Measurements from ENCODE around the gene PARL.

Gene PARL

DNA sequence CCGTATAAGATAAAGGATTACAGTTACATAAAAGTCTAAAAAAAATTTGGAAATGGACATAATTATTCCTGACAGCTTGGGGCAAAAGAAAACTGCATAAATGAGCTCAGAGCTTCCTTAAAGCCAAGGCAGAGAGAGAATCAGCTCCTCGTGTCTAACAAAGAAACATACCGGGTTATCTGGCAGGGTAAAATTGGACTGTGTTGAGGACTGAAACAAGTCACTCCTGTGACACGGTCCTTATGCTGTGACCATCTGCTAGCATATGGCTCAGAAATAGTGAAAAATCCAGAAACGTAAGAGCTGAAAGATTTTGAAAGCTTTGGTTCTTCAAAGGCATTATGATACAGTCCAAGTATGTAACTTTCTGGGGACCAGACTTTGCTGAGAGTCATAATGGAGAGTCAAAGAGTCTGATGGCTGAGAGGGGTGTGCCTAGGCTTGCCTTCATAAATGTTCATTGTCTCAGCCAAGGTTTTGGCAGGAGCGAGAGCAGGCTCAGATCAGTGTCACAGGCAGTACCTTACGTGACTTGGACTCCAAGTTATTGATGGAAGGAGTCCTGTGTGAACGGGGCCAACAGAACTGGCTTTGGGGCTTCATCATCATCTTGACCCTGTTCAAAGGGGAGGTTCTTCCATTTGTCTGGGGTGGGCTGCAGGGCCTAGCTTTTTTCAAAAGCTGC, 71.8 kb downstream of the PARL start:
- no peak overlapping the region for H4K91ac ChIP-seq (ENCODE audit: low read depth, low read length, poor library complexity)
- no peak overlapping the region for H2AK5ac ChIP-seq (ENCODE audit: low read depth, low read length)
- H2BK15ac ChIP-seq (ENCODE audit: low read length) = no peak overlapping the region
- H3K4ac ChIP-seq (ENCODE audit: low read length) = no peak overlapping the region
- H2BK5ac ChIP-seq (ENCODE audit: low read length) = no peak overlapping the region
- H2BK120ac ChIP-seq (ENCODE audit: low read depth, low read length) = no peak overlapping the region
- no peak overlapping the region for H4K8ac ChIP-seq (ENCODE audit: low read depth, low read length)
- no peak overlapping the region for H3K23ac ChIP-seq (ENCODE audit: low read depth, low read length, poor library complexity)
- no peak overlapping the region for H3K14ac ChIP-seq (ENCODE audit: low read length)
- peaks cover 22 to 85% of the 10 kb centered on the region in 2 donors for H3K36me3 ChIP-seq (replicated peaks in 1 of 2; ENCODE audit: control insufficient read depth in 2 of 2, insufficient read depth in 2 of 2, low read length in 2 of 2)
- no peak overlapping the region for H3K4me2 ChIP-seq (ENCODE audit: insufficient read depth, low read length, poor library complexity, severe bottlenecking)
- no peak overlapping the region for H2AFZ ChIP-seq (ENCODE audit: low read length)
- peaks cover 0 to 2% of the 10 kb centered on the region in 2 donors for H3K9me3 ChIP-seq (replicated peaks in 1 of 2; ENCODE audit: control insufficient read depth in 2 of 2, insufficient read depth in 1 of 2, low read depth in 1 of 2, low read length in 2 of 2)
- no peak for DNase-seq (ENCODE audit: low spot score)
- no CpG with 5 or more reads among the region's 8 CpGs for whole genome bisulfite sequencing, 2 donors (ENCODE audit: extremely low coverage in 2 of 2, insufficient read length in 2 of 2, insufficient replicate concordance in 1 of 2)
- no peaks in the 10 kb centered on the region for H3K4me1 ChIP-seq (ENCODE audit: control insufficient read depth in 2 of 2, insufficient read depth in 1 of 2, low read depth in 1 of 2, low read length in 2 of 2)
- H2BK12ac ChIP-seq (ENCODE audit: low read length) = no peak overlapping the region
- no peak overlapping the region for H3K4me3 ChIP-seq (ENCODE audit: low read length in 2 of 2)
- no peak overlapping the region for H3K18ac ChIP-seq (ENCODE audit: low read length)
- H3K9ac ChIP-seq (ENCODE audit: low read depth, low read length, poor library complexity) = no peak overlapping the region
- H3K27ac ChIP-seq (replicated peaks; ENCODE audit: low read length) = no peak overlapping the region
- no peaks in the 10 kb centered on the region for H3K79me1 ChIP-seq (ENCODE audit: low read depth, low read length)
- H3K27me3 ChIP-seq (ENCODE audit: control insufficient read depth in 3 of 3, insufficient read depth in 3 of 3, low read depth in 1 of 3, low read length in 3 of 3) = no peaks in the 10 kb centered on the region

DNA sequence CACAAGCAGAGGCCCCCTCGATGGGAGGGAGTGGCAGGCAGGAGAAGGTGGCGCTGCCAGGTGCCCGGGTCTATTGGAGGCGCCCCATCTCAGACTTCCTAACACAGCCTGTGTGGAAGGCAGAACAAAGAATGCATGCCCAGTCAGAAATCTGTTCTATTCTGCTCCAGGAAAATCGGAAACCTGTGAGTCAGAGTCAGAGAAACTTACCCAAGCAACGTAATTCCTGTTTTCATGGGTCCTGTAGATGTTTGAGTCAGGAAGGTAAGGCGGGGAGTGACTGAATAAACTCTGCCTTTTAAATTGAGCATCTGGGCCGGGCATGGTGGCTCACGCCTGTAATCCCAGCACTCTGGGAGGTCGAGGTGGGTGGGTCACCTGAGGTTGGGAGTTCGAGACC, 73.0 kb downstream of the PARL start:
- no peak overlapping the region for H2BK120ac ChIP-seq (ENCODE audit: low read depth, low read length)
- no peak overlapping the region for H3K4ac ChIP-seq (ENCODE audit: low read length)
- no peak overlapping the region for H2BK15ac ChIP-seq (ENCODE audit: low read length)
- no peak overlapping the region for H2BK5ac ChIP-seq (ENCODE audit: low read length)
- no peak overlapping the region for H3K9ac ChIP-seq (ENCODE audit: low read depth, low read length, poor library complexity)
- H2AFZ ChIP-seq (ENCODE audit: low read length) = no peak overlapping the region
- H3K36me3 ChIP-seq (replicated peaks in 1 of 2; ENCODE audit: control insufficient read depth in 2 of 2, insufficient read depth in 2 of 2, low read length in 2 of 2) = peaks cover 35 to 89% of the 10 kb centered on the region in 2 donors
- H3K4me1 ChIP-seq (ENCODE audit: control insufficient read depth in 2 of 2, insufficient read depth in 1 of 2, low read depth in 1 of 2, low read length in 2 of 2) = no peaks in the 10 kb centered on the region
- no peaks in the 10 kb centered on the region for H3K9me3 ChIP-seq (replicated peaks in 1 of 2; ENCODE audit: control insufficient read depth in 2 of 2, insufficient read depth in 1 of 2, low read depth in 1 of 2, low read length in 2 of 2)
- no peak overlapping the region for H3K14ac ChIP-seq (ENCODE audit: low read length)
- no peaks in the 10 kb centered on the region for H3K79me1 ChIP-seq (ENCODE audit: low read depth, low read length)
- DNase-seq (ENCODE audit: low spot score) = no peak
- no peak overlapping the region for H4K91ac ChIP-seq (ENCODE audit: low read depth, low read length, poor library complexity)
- no peak overlapping the region for H3K27ac ChIP-seq (replicated peaks; ENCODE audit: low read length)
- no peak overlapping the region for H4K8ac ChIP-seq (ENCODE audit: low read depth, low read length)
- no peak overlapping the region for H3K18ac ChIP-seq (ENCODE audit: low read length)
- H2BK12ac ChIP-seq (ENCODE audit: low read length) = no peak overlapping the region
- no peak overlapping the region for H2AK5ac ChIP-seq (ENCODE audit: low read depth, low read length)
- no CpG with 5 or more reads among the region's 11 CpGs for WGBS, 2 donors (ENCODE audit: extremely low coverage in 2 of 2, insufficient read length in 2 of 2, insufficient replicate concordance in 1 of 2)
- H3K4me3 ChIP-seq (ENCODE audit: low read length in 2 of 2) = no peak overlapping the region
- H3K4me2 ChIP-seq (ENCODE audit: insufficient read depth, low read length, poor library complexity, severe bottlenecking) = no peak overlapping the region
- no peak overlapping the region for H3K23ac ChIP-seq (ENCODE audit: low read depth, low read length, poor library complexity)
- H3K27me3 ChIP-seq (ENCODE audit: control insufficient read depth in 3 of 3, insufficient read depth in 3 of 3, low read depth in 1 of 3, low read length in 3 of 3) = no peaks in the 10 kb centered on the region

DNA sequence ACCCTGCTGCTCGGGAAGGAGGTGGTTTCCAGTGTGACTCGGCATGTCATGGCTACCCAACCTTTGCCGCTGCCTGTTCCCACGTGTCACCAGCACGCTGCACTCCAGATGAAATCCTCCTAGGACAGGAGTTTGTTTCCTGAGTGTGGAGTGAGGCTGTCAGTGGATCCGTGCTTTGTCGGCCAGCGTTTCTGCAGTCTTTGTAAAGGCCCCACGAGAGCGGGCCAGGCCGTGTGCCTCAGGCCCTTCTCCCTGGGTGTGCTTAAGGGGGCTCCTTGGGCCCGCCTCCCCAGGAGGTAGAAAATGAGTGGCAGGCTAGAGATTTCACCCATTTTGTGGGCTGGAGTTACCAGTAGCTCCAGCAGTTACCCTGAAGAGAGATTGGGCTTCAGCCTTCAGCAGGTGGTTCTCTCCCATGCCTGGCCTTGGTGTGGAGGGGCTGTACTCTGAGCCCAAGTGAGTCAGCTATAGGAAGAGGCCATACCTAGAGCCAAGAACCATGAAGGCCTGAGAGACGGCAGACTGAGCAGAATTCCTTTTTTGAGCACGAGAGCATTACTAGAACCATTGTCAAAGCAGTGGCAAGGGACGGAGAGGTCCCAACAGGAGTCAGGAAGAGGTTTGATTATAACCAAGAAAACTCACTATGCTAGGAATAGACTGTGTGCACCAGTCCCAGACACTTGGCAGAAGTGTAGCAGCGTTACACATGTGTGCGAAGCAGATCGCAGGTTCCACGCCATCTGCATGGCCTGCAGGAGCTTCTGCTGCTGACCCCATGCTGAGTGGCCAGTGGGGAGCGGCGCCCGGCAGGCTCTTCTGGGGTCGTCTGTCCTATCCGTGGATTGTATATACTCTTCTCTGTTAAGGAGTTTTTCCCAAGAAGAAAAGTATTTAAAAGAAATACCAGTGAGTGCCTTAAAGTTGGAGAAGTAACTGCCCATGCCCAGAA, 73.8 kb downstream of the PARL start:
- no peak for DNase-seq (ENCODE audit: low spot score)
- no peak overlapping the region for H3K14ac ChIP-seq (ENCODE audit: low read length)
- no peak overlapping the region for H2BK5ac ChIP-seq (ENCODE audit: low read length)
- H3K27me3 ChIP-seq (ENCODE audit: control insufficient read depth in 3 of 3, insufficient read depth in 3 of 3, low read depth in 1 of 3, low read length in 3 of 3) = no peaks in the 10 kb centered on the region
- H2AK5ac ChIP-seq (ENCODE audit: low read depth, low read length) = no peak overlapping the region
- peaks cover 40 to 89% of the 10 kb centered on the region in 2 donors for H3K36me3 ChIP-seq (replicated peaks in 1 of 2; ENCODE audit: control insufficient read depth in 2 of 2, insufficient read depth in 2 of 2, low read length in 2 of 2)
- H2AFZ ChIP-seq (ENCODE audit: low read length) = no peak overlapping the region
- no peak overlapping the region for H3K18ac ChIP-seq (ENCODE audit: low read length)
- H3K23ac ChIP-seq (ENCODE audit: low read depth, low read length, poor library complexity) = peak overlapping the region; percentile 17
- no peaks in the 10 kb centered on the region for H3K9me3 ChIP-seq (replicated peaks in 1 of 2; ENCODE audit: control insufficient read depth in 2 of 2, insufficient read depth in 1 of 2, low read depth in 1 of 2, low read length in 2 of 2)
- H4K8ac ChIP-seq (ENCODE audit: low read depth, low read length) = no peak overlapping the region
- H3K27ac ChIP-seq (replicated peaks; ENCODE audit: low read length) = no peak overlapping the region
- no peaks in the 10 kb centered on the region for H3K4me1 ChIP-seq (ENCODE audit: control insufficient read depth in 2 of 2, insufficient read depth in 1 of 2, low read depth in 1 of 2, low read length in 2 of 2)
- no peak overlapping the region for H3K4me2 ChIP-seq (ENCODE audit: insufficient read depth, low read length, poor library complexity, severe bottlenecking)
- no peak overlapping the region for H3K4me3 ChIP-seq (ENCODE audit: low read length in 2 of 2)
- no peaks in the 10 kb centered on the region for H3K79me1 ChIP-seq (ENCODE audit: low read depth, low read length)
- H2BK15ac ChIP-seq (ENCODE audit: low read length) = no peak overlapping the region
- H2BK12ac ChIP-seq (ENCODE audit: low read length) = no peak overlapping the region
- no CpG with 5 or more reads among the region's 24 CpGs for WGBS, 2 donors (ENCODE audit: extremely low coverage in 2 of 2, insufficient read length in 2 of 2, insufficient replicate concordance in 1 of 2)
- H2BK120ac ChIP-seq (ENCODE audit: low read depth, low read length) = peak overlapping the region; percentile 24
- H3K9ac ChIP-seq (ENCODE audit: low read depth, low read length, poor library complexity) = no peak overlapping the region
- no peak overlapping the region for H3K4ac ChIP-seq (ENCODE audit: low read length)
- no peak overlapping the region for H4K91ac ChIP-seq (ENCODE audit: low read depth, low read length, poor library complexity)

DNA sequence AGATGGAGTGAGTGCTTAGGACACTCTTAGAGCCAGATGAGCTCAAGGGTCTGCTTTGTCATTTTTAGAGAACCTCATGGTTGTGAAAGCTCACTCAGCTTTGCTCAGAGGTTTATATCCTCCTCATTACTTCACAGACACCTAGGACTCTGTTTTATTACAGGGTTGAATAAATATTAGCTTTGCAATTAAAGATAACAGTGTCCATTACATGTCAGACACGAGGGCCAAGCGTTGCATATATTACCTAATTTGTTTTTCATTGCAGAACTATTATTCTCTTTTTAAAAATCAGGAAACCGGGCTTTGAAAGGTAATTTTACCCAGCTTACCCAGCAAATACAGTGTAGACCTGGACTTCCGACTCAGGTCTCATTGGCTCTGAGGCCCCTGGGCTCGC, 75.4 kb downstream of the PARL start:
- Histone ChIP-seq H3K14ac (ENCODE audit: low read length) (no peak overlapping the region), H3K4ac (ENCODE audit: low read length) (no peak overlapping the region), H3K9ac (ENCODE audit: low read depth, low read length, poor library complexity) (no peak overlapping the region), H4K91ac (ENCODE audit: low read depth, low read length, poor library complexity) (no peak overlapping the region), H2BK120ac (ENCODE audit: low read depth, low read length) (no peak overlapping the region), H3K23ac (ENCODE audit: low read depth, low read length, poor library complexity) (no peak overlapping the region), H3K36me3 (replicated peaks in 1 of 2; ENCODE audit: control insufficient read depth in 2 of 2, insufficient read depth in 2 of 2, low read length in 2 of 2) (peaks cover 45 to 93% of the 10 kb centered on the region in 2 donors), H3K18ac (ENCODE audit: low read length) (no peak overlapping the region), H2BK12ac (ENCODE audit: low read length) (no peak overlapping the region), H2BK15ac (ENCODE audit: low read length) (no peak overlapping the region), H3K4me3 (ENCODE audit: low read length in 2 of 2) (no peak overlapping the region), H2AK5ac (ENCODE audit: low read depth, low read length) (no peak overlapping the region), H3K9me3 (replicated peaks in 1 of 2; ENCODE audit: control insufficient read depth in 2 of 2, insufficient read depth in 1 of 2, low read depth in 1 of 2, low read length in 2 of 2) (no peaks in the 10 kb centered on the region), H2AFZ (ENCODE audit: low read length) (no peak overlapping the region), H4K8ac (ENCODE audit: low read depth, low read length) (no peak overlapping the region), H3K27me3 (ENCODE audit: control insufficient read depth in 3 of 3, insufficient read depth in 3 of 3, low read depth in 1 of 3, low read length in 3 of 3) (no peaks in the 10 kb centered on the region), H3K4me2 (ENCODE audit: insufficient read depth, low read length, poor library complexity, severe bottlenecking) (no peak overlapping the region), H3K79me1 (ENCODE audit: low read depth, low read length) (no peaks in the 10 kb centered on the region), H3K27ac (replicated peaks; ENCODE audit: low read length) (no peak overlapping the region), H2BK5ac (ENCODE audit: low read length) (no peak overlapping the region), H3K4me1 (ENCODE audit: control insufficient read depth in 2 of 2, insufficient read depth in 1 of 2, low read depth in 1 of 2, low read length in 2 of 2) (no peaks in the 10 kb centered on the region)
- no CpG with 5 or more reads among the region's 5 CpGs for WGBS, 2 donors (ENCODE audit: extremely low coverage in 2 of 2, insufficient read length in 2 of 2, insufficient replicate concordance in 1 of 2)
- DNase-seq (ENCODE audit: low spot score) = no peak
